ENCODE results near the gene UBE2C.
"Not testable (repeated sequence)": the region's sequence is repeated elsewhere in the genome, so short reads cannot be mapped to it uniquely, and the experiment has no call there.

UBE2C gene

DNA sequence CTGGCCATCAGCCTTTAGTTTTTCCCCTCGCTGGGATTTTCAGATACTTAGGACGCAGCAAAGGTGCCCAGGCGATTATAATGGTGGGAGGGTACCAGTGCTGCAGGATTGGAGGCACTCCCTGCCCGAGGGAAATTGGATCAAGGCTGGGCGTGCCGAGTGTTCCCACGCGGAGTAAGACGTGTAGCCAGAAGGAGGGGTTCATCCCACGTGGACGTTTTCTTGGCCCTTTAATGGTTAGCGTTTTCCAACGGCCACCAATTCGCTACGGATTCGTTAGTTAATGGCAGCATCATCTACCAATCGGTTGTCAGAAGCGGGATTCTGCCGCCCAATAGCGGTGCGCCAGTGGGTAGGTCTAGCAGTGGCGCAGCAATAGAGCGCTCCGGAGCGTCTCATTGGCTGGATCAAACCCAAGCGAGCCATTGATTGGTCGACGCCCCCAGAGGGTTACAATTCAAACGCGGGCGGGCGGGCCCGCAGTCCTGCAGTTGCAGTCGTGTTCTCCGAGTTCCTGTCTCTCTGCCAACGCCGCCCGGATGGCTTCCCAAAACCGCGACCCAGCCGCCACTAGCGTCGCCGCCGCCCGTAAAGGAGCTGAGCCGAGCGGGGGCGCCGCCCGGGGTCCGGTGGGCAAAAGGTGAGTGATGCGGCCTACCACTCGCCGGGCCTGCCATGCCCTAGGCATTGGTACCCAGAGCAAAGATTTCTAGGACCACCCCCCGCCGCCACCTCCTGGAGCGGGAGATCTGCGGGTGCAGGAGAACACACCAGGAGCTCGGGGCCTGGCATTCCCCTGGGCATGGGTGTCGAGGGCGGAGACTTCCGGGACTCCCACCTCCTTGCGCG, at the start of gene UBE2C:
Gene UBE2C (plus strand): TSS at position 488 of the 849 bp plus-strand sequence. CDS start 52 bp downstream, at position 540.
- peak; percentile 55 for FAIRE-seq

- not testable (repeated sequence) for FAIRE-seq
Observed at GRCh38 chr20:45764618-45765282, 47.7 kb upstream of the UBE2C start.

DNA sequence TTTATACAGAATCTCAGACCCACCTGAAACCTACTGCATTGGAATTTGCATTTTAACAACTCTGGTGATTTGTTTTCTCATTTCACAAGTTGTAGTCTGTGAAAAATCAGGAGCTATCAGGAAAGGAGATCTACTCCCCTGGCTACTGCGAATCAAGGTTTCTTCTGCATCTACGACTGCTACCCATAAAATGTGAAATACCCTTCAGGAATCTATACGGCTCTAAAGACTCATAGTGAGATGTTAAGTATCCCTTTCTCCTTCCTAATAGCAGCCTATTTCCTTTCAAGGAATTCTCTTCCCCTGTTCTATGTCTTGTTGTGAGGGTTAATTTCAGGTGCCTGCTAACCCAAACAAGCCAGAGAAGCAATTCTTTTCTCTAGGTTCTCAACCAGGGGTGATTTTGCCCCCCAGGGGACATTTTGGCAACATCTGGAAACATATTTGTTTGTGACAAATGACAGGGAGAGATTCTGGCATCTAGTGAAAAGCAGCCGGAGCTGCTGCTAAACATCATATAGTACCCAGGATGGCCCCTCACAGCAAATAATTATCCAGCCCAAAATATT, 47.1 kb upstream of the UBE2C start:
- no peak for FAIRE-seq

- no peak for FAIRE-seq
Observed at GRCh38 chr20:45765980-45766379, 46.5 kb upstream of the UBE2C start.

DNA sequence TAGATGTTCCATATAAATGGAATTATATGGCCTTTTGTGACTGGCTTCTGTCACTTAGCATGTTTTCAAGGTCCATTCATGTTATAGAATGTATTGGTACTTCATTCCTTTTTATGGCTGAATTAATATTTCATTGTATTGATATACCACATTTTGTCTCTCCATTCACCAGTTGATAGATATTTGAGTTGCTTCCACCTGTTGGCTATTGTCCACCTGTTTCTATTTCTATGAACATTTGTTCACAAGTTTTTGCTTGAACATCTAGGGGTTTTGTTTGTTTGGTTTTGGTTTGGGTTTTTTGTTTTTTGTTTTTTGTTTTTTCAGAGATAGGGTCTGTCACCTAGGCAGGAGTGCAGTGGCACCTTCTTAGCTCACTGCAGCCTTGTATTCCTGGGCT, 44.0 kb upstream of the UBE2C start:
- FAIRE-seq = no peak

GRCh38 chr20:45771182-45771759, 41.2 kb upstream of the UBE2C start:
- FAIRE-seq = no peak

GRCh38 chr20:45772693-45773092, 39.8 kb upstream of the UBE2C start:
- FAIRE-seq = no peak

DNA sequence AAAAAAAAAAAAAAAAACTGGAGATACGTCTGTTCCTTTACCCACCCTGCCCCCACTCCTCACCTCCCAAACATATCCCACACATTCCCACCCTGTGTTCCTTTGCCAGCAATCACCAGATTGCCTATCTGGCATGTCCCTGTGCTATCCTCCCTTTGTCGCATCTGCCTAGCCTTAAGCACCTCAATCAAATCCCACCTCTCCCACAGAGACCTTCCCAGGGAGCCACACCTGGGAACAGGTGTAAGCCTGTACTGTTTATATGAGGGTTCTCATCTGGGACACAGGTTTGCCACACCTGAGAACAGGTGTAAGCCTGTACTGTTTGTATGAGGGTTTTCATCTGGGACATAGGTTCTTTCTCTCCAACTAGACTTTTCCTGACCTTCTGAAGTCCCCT, 37.5 kb upstream of the UBE2C start:
- no peak for FAIRE-seq

DNA sequence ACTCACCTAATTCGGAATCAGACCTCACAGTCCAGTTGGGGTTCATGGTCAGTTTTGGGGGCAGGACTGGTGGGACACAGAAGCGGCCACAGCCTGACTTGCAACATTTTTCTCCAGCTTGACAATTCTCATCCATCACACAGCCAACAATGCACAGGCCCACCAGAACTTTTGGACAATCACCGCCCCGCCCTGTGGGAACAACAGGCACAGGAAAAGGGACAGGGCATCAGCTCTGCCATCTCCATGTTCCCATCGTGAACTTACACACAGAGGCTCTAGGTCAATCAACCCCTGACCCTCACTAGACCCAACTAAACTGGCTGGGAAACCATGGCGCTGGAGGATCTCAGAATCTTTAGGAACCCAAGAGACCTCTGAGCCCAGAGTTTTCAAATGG, 37.0 kb upstream of the UBE2C start:
- no peak for FAIRE-seq

- FAIRE-seq = no peak
Observed at GRCh38 chr20:45776931-45777330, 35.5 kb upstream of the UBE2C start.

GRCh38 chr20:45779011-45779915, 33.2 kb upstream of the UBE2C start:
- FAIRE-seq = no peak

GRCh38 chr20:45780159-45780558, 32.3 kb upstream of the UBE2C start:
- FAIRE-seq = no peak

- FAIRE-seq = no peak
Observed at GRCh38 chr20:45781391-45781931, 31.0 kb upstream of the UBE2C start.

DNA sequence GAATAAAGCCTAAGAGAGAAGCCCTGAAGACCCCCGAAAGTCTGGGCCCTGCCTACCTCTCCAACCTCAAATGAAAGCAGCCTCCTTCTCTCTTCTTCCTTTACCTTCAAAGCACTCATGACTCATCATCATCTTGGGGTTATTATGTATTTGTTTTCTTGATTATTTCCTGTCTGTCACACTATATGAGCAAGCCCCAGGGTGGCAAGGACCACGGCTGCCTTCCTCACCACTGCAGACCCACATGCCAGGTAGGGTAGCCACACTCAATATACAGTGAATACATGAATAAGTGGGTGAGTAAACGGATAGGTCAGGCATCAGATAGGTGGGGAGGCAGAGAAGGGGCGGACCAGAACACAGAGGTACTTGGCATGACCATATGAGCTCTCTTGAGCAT, 29.6 kb upstream of the UBE2C start:
- FAIRE-seq = no peak

- FAIRE-seq = no peak
Observed at GRCh38 chr20:45783656-45784294, 28.7 kb upstream of the UBE2C start.

DNA sequence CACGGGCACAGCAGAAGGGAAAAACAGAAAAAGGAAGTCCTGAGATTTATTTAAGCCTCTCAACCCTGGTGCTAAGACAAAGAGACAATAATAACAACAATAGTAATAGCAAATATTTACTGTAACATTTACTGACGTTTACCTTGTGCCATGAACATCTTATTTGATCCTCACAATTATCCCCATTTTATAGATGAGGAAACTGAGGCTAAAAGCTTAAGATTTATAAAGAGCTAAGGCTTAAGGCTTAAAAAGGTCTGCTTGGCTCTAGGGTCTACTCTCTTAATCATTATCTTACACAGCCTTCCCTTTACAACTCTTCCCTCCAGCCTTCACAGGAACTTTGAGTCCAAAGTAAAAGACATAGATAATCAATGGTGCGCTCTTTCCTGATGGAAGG, 24.1 kb upstream of the UBE2C start:
- FAIRE-seq = no peak

DNA sequence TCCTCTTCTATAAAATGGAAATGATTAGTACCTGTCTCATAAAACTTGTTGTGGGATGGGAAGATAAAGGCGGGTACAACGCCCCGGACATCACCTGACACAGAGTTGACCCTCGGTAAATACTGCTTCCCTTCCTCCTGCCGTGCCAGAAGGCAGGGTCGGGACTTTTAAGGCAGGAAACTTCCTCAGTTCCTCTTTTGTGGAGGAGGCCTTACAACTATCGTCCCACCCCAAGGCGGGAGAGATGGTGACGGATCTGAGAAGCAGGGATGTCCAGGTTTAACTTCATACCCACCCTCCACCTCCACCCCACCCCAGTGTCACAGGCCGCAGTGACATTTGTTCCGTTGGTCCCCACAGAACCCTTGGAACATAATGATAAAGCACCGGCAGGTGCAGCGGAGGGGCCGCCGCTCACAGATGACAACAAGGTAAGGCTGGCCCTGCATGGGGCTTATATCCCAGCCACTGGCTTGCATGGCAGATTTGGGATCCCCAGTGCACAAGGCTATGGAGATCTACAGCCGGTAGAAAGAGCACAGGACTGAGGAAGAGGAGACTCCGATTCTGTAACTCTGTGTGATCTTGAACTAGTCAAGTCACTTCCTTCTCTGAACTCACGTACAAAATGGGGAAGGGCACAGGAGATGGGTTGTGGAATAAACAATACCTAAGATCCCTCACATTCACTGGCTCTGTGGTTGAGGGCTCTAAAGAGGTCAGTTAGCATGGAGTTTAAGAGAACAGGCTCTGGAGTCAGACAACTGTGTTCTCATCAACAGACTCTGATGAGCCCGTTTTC, 19.9 kb upstream of the UBE2C start:
- no peak for FAIRE-seq

- no peak for FAIRE-seq
Observed at GRCh38 chr20:45796337-45797065, 15.9 kb upstream of the UBE2C start.

DNA sequence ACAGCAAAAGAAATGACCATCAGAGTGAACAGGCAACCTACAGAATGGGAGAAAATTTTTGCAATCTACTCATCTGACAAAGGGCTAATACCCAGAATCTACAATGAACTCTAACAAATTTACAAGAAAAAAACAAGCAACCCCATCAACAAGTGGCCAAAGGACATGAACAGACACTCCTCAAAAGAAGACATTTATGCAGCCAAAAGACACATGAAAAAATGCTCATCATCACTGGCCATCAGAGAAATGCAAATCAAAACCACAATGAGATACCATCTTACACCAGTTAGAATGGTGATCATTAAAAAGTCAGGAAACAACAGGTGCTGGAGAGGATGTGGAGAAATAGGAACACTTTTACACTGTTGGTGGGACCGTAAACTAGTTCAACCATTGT, 14.9 kb upstream of the UBE2C start:
- not testable (repeated sequence) for FAIRE-seq

DNA sequence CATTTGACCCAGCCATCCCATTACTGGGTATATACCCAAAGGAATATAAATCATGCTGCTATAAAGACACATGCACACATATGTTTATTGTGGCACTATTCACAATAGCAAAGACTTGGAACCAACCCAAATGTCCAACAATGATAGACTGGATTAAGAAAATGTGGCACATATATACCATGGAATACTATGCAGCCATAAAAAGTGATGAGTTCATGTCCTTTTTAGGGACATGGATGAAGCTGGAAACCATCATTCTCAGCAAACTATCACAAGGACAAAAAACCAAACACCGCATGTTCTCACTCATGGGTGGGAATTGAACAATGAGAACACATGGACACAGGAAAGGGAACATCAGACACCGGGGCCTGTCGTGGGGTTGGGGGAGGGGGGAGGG, 14.5 kb upstream of the UBE2C start:
- FAIRE-seq = not testable (repeated sequence)
